DOHH2 (cell line): ENCODE data around the gene NUP85.
A peak's percentile ranks its signal among the peaks of the same experiment; 100 is the strongest.

Experiments used
- CTCF ChIP-seq: fragments of 200-600 bp; sonication (generic); IDR thresholded peaks from one replicate; pipeline ENCODE4 v1.5.1; 2014; ENCODE audit warnings: antibody characterized with exemption, mild to moderate bottlenecking, low read depth, low read length; ENCODE audit not compliant: poor library complexity, severe bottlenecking
- EZH2phosphoT487 ChIP-seq: fragments of 200-600 bp; sonication (generic); IDR thresholded peaks from 2 replicates; pipeline ENCODE4 v1.6.1; 2017; ENCODE audit warnings: borderline replicate concordance, mild to moderate bottlenecking, antibody characterized with exemption, low read length, moderate library complexity, mixed read lengths

GRCh38 chr17:75261336-75262111 is 56.0 kb downstream of the NUP85 start, which contains the start of the genes GGA3 and MRPS7:
- TF ChIP-seq CTCF (peak; percentile 7), EZH2phosphoT487 (no peak)
